ENCODE results near the gene RNASE12.
"Not testable (repeated sequence)": the region's sequence is repeated elsewhere in the genome, so short reads cannot be mapped to it uniquely, and the experiment has no call there.

Gene RNASE12

GRCh38 chr14:20587489-20588154 is 3.6 kb downstream of the RNASE12 start, which contains the start of gene RNASE11:
Gene RNASE11, minus strand, starts transcription at chr14:20588001.
- DNase-seq (ENCODE audit: low read depth, low spot score) = no peak

GRCh38 chr14:20583908-20584307 is 7.3 kb downstream of the RNASE12 start:
- DNase-seq (ENCODE audit: low read depth, low spot score) = no peak
- H3K4me3 ChIP-seq (ENCODE audit: low read length) = no peak overlapping the region

More at GRCh38 chr14:20587489-20588154, 3.6 kb downstream of the RNASE12 start, which contains the start of gene RNASE11:
- H3K4me3 ChIP-seq (ENCODE audit: low read length) = no peak within 1 kb of the TSS

GRCh38 chr14:20583142-20583541 is 8.0 kb downstream of the RNASE12 start:
- H3K4me3 ChIP-seq (ENCODE audit: low read length) = no peak overlapping the region
- DNase-seq (ENCODE audit: low read depth, low spot score) = no peak

DNA sequence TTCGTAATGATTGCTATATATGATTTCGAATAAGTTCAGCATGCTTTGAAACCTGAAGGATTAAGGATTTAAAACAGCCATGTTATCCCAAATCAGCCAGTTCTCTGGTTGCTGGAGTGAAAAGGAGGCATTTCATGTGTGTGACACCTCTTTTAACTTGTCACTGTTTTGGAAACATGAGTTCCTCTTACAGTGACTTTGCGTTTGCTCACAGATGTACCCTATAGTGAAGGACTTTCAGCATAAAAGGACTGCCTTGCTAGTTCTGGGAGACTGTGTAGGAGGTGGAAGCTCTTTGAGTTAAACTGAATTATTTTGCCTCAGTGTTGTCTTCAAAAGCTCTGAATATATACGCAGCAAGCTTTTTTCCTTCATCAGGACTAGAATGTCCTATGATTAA is 10.9 kb downstream of the RNASE12 start:
- DNase-seq (ENCODE audit: low read depth, low spot score) = no peak
- no peak overlapping the region for H3K4me3 ChIP-seq (ENCODE audit: low read length)

GRCh38 chr14:20578784-20579502 is 12.2 kb downstream of the RNASE12 start:
- no peak for DNase-seq (ENCODE audit: low read depth, low spot score)
- no peak overlapping the region for H3K4me3 ChIP-seq (ENCODE audit: low read length)

DNA sequence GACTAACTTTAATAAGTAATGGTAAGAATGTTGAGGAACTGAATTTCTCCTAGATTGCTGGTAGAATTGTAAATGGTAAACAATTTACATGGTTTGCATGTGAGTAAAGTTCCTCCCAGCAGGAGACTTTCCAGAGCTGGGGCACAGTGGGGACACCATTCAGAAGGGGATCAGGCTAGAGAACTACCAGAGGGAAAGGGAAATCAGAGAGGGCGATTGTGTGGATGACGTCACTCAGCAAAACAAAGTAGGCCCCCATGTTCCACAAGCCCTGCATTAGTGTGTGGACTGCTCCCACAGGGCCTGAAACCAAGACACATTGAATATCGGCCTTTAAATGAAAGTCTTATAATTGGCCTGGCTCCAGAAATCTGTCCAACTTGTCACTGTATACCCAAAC is 12.9 kb downstream of the RNASE12 start:
- H3K4me3 ChIP-seq (ENCODE audit: low read length) = no peak overlapping the region
- DNase-seq (ENCODE audit: low read depth, low spot score) = no peak

DNA sequence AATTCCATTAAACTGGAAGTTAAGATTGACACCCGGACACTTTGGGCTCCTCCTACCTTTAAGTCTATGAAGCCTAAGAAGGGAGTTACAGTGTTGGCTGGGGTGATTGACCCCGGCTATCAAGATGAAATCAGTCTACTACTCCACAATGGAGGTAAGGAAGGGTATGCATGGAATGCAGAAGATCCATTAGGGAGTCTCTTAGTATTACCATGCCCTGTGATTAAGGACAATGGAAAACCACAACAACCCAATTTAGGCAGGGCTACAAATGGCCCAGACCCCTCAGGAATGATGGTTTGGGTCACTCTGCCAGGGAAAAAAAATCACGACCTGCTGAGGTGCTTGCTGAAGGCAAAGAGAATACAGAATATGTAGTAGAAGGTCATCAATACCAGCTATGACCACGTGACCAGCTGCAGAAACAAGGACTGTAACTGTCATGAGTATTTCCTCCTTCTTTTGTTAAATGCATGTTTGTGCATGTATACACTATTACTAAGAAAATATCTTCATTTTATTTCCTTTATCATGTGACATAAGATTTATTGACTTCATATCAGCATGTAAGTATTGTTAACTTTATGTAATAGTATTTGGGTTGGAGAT is 18.7 kb downstream of the RNASE12 start:
- H3K4me3 ChIP-seq (ENCODE audit: low read length); DNase-seq (ENCODE audit: low read depth, low spot score): not testable (repeated sequence)

DNA sequence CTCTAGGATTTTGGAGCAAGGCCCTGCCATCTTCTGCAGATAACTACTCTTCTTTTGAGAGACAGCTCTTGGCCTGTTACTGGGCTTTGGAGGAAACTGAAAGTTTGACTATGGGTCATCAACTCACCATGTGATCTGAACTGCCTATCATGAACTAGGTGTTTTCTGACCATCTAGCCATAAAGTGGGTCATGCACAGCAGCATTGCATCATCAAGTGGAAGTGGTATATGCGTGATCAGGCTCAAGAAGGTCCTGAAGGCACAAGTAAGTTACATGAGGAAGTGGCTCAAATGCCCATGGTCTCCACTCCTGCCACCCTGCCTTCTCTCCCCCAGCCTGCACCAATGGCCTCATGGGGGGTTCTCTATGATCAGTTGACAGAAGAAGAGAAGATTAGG is 20.5 kb downstream of the RNASE12 start:
- DNase-seq (ENCODE audit: low read depth, low spot score); H3K4me3 ChIP-seq (ENCODE audit: low read length): not testable (repeated sequence)

DNA sequence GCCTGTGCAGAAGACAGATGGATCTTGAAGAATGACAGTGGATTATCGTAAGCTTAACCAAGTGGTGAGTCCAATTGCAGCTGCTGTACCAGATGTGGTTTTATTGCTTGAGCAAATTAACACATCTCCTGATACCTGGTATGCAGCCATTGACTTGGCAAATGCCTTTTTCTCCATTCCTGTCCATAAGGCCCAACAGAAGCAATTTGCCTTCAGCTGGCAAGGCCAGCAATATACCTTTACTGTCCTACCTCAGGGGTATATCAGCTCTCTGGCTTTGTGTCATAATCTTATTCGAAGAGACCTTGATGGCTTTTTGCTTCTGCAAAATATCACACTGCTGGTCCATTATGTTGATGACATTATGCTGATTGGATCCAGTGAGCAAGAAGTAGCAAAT is 21.3 kb downstream of the RNASE12 start:
- H3K4me3 ChIP-seq (ENCODE audit: low read length) = not testable (repeated sequence)

GRCh38 chr14:20569066-20569465 is 22.1 kb downstream of the RNASE12 start:
- DNase-seq (ENCODE audit: low read depth, low spot score) = no peak

More for the DNA sequence above, 21.3 kb downstream of the RNASE12 start:
- DNase-seq (ENCODE audit: low read depth, low spot score) = not testable (repeated sequence)

GRCh38 chr14:20568393-20568792 is 22.8 kb downstream of the RNASE12 start:
- no peak overlapping the region for H3K4me3 ChIP-seq (ENCODE audit: low read length)
- no peak for DNase-seq (ENCODE audit: low read depth, low spot score)

More at GRCh38 chr14:20569066-20569465, 22.1 kb downstream of the RNASE12 start:
- H3K4me3 ChIP-seq (ENCODE audit: low read length) = no peak overlapping the region

DNA sequence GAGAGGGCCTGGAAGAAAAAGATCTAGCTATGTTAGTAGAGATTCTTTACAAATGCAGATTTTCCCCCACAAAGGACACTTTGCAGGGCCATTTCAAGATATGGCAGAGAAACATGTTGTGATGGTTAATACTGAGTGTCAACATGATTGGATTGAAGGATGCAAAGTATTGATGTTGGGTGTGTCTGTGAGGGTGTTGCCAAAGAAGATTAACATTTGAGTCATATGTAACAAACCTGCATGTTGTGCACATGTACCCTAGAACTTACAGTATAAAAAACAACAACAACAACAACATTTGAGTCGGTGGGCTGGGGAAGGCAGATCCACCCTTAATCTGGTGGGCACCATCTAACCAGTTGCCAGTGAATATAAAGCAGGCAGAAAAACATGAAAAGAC is 24.0 kb downstream of the RNASE12 start:
- not testable (repeated sequence) for H3K4me3 ChIP-seq (ENCODE audit: low read length); DNase-seq (ENCODE audit: low read depth, low spot score)

- DNase-seq (ENCODE audit: low read depth, low spot score) = no peak
- no peak overlapping the region for H3K4me3 ChIP-seq (ENCODE audit: low read length)
These were observed 26.6 kb downstream of the RNASE12 start for GRCh38 chr14:20564501-20564997.

DNA sequence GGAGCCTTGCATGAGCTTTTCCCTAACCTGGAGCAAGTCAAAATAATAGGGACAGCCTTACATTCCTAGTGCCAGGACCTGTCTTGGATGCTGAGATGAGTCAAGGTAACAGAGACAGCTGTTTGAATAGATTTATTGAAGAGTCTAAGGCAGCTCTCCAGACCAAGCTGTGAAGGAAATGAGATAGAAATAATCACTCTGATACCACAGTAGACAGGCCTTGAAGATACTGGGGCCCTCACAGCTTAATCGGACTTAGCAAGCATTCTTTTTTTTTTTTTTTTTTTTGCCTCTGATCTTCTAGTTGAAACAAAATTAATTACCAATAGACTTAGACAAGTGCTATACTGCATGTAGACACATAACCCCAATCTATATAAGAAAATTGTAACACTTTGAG is 27.2 kb downstream of the RNASE12 start:
- DNase-seq (ENCODE audit: low read depth, low spot score) = no peak
- H3K4me3 ChIP-seq (ENCODE audit: low read length) = no peak overlapping the region

- peak; percentile 7 for DNase-seq (ENCODE audit: low read depth, low spot score)
These were observed 30.2 kb downstream of the RNASE12 start, which contains the start of gene RNASE9 for GRCh38 chr14:20560961-20561360. Gene RNASE9, minus strand, starts transcription at chr14:20561047.

DNA sequence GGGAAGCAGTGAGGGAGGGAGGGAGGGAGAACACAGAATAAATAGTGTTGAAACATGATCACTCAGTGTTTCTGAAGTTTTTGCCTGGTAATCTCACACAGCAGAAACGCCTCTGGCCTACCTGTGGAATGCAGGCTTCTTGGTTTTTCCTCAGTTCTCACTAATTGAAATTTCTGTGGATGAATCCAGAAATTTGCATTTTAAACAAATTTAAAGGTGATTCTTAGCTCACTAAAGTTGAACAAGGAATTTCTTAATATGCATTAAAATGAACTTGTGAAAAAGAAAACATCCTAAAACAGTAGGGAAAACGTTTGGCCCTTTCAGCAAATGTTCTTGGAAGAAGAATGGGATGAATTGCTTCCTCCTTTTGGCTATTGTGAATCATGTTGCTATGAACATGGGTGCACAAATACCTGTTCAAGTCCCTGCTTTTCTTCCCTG is 31.7 kb downstream of the RNASE12 start:
- DNase-seq (ENCODE audit: low read depth, low spot score) = no peak
- H3K4me3 ChIP-seq (ENCODE audit: low read length) = no peak overlapping the region

More at GRCh38 chr14:20560961-20561360, 30.2 kb downstream of the RNASE12 start, which contains the start of gene RNASE9:
- H3K4me3 ChIP-seq (ENCODE audit: low read length) = no peak within 1 kb of the TSS

- DNase-seq (ENCODE audit: low read depth, low spot score) = no peak
- no peak overlapping the region for H3K4me3 ChIP-seq (ENCODE audit: low read length)
These were observed 34.0 kb downstream of the RNASE12 start for GRCh38 chr14:20557212-20557542.

- DNase-seq (ENCODE audit: low read depth, low spot score) = no peak
- no peak overlapping the region for H3K4me3 ChIP-seq (ENCODE audit: low read length)
These were observed 34.5 kb downstream of the RNASE12 start for GRCh38 chr14:20556500-20557211.

GRCh38 chr14:20555845-20556244 is 35.3 kb downstream of the RNASE12 start:
- no peak overlapping the region for H3K4me3 ChIP-seq (ENCODE audit: low read length)
- DNase-seq (ENCODE audit: low read depth, low spot score) = no peak

Measured in Jurkat, Clone E6-1 (cell line).